ENCODE measurements around the gene PCYT2. TPM values are rescaled to one million over a fixed set of nuclear protein-coding genes. Genes with fewer than 3 reads are reported as not detected.

Gene PCYT2
- total and polyA plus RNA-seq, 9 of the 15 experiments (the other 6 are each of a cell fraction or from before 2014, with no cell fraction given) = 0.92 to 134 (median 82.5) TPM

DNA sequence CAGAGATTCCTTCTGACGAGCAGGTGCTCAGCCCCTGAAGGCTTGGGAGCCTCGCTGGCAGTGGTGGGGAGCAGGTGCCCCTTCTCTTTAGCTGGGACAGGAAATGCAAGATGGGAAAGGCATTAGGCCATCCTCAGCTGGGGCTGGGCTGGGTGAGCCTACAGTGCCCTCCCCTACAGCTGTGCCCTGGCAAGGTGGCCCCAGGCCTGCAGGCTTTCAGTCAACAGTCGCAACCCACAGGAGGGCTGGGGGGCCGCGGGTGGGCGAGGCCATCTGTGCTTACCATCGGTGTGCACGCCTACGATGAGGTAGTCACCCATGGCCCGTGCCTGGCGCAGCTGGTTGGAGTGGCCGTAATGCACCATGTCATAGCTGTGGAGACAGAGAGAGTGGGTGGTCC is 2.0 kb downstream of the PCYT2 start:
- peak overlapping the region in 1 of 2 experiments; percentile 99; a peak in 2 of 4 replicates for H3K9ac ChIP-seq (ENCODE audit: insufficient read depth in 1 of 2, low read depth in 2 of 2, low read length in 2 of 2)
- WGBS (ENCODE audit: insufficient coverage, low coverage, missing lambda C conversion rate) = 92% methylated on average over 12 of the region's 12 CpGs
- H3K4me3 ChIP-seq = no peak overlapping the region
- FAIRE-seq (no peak), ATAC-seq (no peak), DNase-seq (ENCODE audit: extremely low read depth in 1 of 4, low spot score in 3 of 4) (no peak)
- ChIA-PET CTCF (ENCODE audit: low intra/inter-chr PET ratio) (no interaction called here), POLR2A (interaction anchor here (0.7 to 5.4 kb wide), 4 partner anchors 14 to 274 kb away, joined by 3 to 46 read pairs (median 4); no protein-coding TSS in a partner anchor)
- H3K27me3 ChIP-seq (ENCODE audit: control insufficient read depth in 2 of 2, insufficient read depth in 2 of 2, low read length in 2 of 2) = no peaks in the 10 kb centered on the region
- peaks cover 31 to 95% of the 10 kb centered on the region in 2 experiments for H3K4me1 ChIP-seq (replicated peaks in 1 of 2; ENCODE audit: control insufficient read depth in 2 of 2, insufficient read depth in 2 of 2, low read length in 2 of 2)
- BruUV-seq (replicated peaks) = no TSS peak
- TF ChIP-seq MCM5 (IDR thresholded peaks at IDR 0.05; ENCODE audit: low read depth) (no peak), NFIX (CRISPR knock-in tag; IDR thresholded peaks at IDR 0.05; ENCODE audit: low read depth) (no peak), BRD4 (IDR thresholded peaks at IDR 0.05) (no peak), NCOA1 (IDR thresholded peaks at IDR 0.05; ENCODE audit: low read depth) (no peak), SMC3 (conservative IDR thresholded peaks at IDR 0.05; ENCODE audit: insufficient read depth, low read depth, low read length) (no peak), ZC3H4 (CRISPR knock-in tag; IDR thresholded peaks at IDR 0.05; ENCODE audit: borderline replicate concordance) (no peak), ZNF274 (IDR thresholded peaks at IDR 0.05; ENCODE audit: borderline replicate concordance, low read depth, low read length) (no peak), TFAP4 (CRISPR knock-in tag; IDR thresholded peaks at IDR 0.05; ENCODE audit: borderline replicate concordance) (no peak), NFXL1 (CRISPR knock-in tag; IDR thresholded peaks at IDR 0.05) (no peak), CBFA2T2 (conservative IDR thresholded peaks at IDR 0.05) (no peak), ZZZ3 (IDR thresholded peaks at IDR 0.05) (no peak), CEBPG (CRISPR knock-in tag; IDR thresholded peaks at IDR 0.05) (no peak), CEBPG (tag; conservative IDR thresholded peaks at IDR 0.05 in 1 of 2, IDR thresholded peaks at IDR 0.05 in 1 of 2) (no peak), ZNF347 (CRISPR knock-in tag; IDR thresholded peaks at IDR 0.05; ENCODE audit: low read depth) (no peak), ZNF12 (CRISPR knock-in tag; IDR thresholded peaks at IDR 0.05) (no peak), RBM22 (IDR thresholded peaks at IDR 0.05; ENCODE audit: low read depth, low read length, poor library complexity, severe bottlenecking) (no peak), CBFA2T3 (IDR thresholded peaks at IDR 0.05) (no peak), STAT5B (CRISPR knock-in tag; IDR thresholded peaks at IDR 0.05) (no peak), HMGXB4 (CRISPR knock-in tag; IDR thresholded peaks at IDR 0.05) (no peak), ZNF507 (tag; conservative IDR thresholded peaks at IDR 0.05) (no peak)
- TF ChIP-seq, protein P1, sequence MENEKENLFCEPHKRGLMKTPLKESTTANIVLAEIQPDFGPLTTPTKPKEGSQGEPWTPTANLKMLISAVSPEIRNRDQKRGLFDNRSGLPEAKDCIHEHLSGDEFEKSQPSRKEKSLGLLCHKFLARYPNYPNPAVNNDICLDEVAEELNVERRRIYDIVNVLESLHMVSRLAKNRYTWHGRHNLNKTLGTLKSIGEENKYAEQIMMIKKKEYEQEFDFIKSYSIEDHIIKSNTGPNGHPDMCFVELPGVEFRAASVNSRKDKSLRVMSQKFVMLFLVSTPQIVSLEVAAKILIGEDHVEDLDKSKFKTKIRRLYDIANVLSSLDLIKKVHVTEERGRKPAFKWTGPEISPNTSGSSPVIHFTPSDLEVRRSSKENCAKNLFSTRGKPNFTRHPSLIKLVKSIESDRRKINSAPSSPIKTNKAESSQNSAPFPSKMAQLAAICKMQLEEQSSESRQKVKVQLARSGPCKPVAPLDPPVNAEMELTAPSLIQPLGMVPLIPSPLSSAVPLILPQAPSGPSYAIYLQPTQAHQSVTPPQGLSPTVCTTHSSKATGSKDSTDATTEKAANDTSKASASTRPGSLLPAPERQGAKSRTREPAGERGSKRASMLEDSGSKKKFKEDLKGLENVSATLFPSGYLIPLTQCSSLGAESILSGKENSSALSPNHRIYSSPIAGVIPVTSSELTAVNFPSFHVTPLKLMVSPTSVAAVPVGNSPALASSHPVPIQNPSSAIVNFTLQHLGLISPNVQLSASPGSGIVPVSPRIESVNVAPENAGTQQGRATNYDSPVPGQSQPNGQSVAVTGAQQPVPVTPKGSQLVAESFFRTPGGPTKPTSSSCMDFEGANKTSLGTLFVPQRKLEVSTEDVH (IDR thresholded peaks at IDR 0.05; ENCODE audit: low read depth, partially characterized antibody) = no peak
- no peak overlapping the region for H2AFZ ChIP-seq (ENCODE audit: low read depth, low read length)
- H3K79me2 ChIP-seq (ENCODE audit: control insufficient read depth, insufficient read depth, low read length) = peaks cover 24% of the 10 kb centered on the region
- peak overlapping the region; percentile 78 for H3K27ac ChIP-seq (ENCODE audit: extremely low read depth, low read depth, low read length)
- H4K20me1 ChIP-seq (replicated peaks; ENCODE audit: control insufficient read depth, insufficient read depth, low read length) = peaks cover 14% of the 10 kb centered on the region
- H3K36me3 ChIP-seq (ENCODE audit: control insufficient read depth, insufficient read depth, low read length) = peaks cover 84% of the 10 kb centered on the region; the same call in 2 of the 3 replicates
- H3K4me2 ChIP-seq (ENCODE audit: insufficient read depth, low read length) = no peak overlapping the region
- no peaks in the 10 kb centered on the region for H3K9me3 ChIP-seq (replicated peaks; ENCODE audit: control insufficient read depth, insufficient read depth, low read depth, low read length)
- peaks cover 6% of the 10 kb centered on the region for H3K9me1 ChIP-seq (ENCODE audit: control insufficient read depth, insufficient read depth, low read length)
- in situ Hi-C loops (cut with MboI) = no loop called here
- intact Hi-C loops (cut with micrococcal nuclease) = no loop called here
